Stomach (tissue), 9 donors: ENCODE data around the gene C19orf12. TPM values are rescaled to one million over a fixed set of nuclear protein-coding genes. Genes with fewer than 3 reads are reported as not detected.

Experiments used
- DNase-seq, 2 donors: peaks; one replicate each; pipeline versions ENCODE4 v3.0.0 to v3.0.0-alpha.2; 2013 to 2019
- H3K27ac ChIP-seq, 5 donors: fragments of 200-600 bp in 4 of 5; sonication (generic) in 4 of 5; one replicate each; pipeline ENCODE4 v1.5.1; 2013 to 2019; ENCODE audit warnings: mild to moderate bottlenecking in 1 of 5, moderate library complexity in 1 of 5
- H3K27me3 ChIP-seq, 3 donors: fragments of 200-600 bp; sonication (generic); one replicate each; pipeline ENCODE4 v1.5.1; 2017 to 2019; ENCODE audit warnings: mixed run types in 1 of 3
- H3K36me3 ChIP-seq, 4 donors: fragments of 200-600 bp; sonication (generic); 1 replicate in 3 of 4; 2 replicates in 1 of 4; pipeline ENCODE4 v1.5.1; 2016 to 2019
- H3K4me1 ChIP-seq, 4 donors: fragments of 200-600 bp; sonication (generic); one replicate each; pipeline ENCODE4 v1.5.1; 2016 to 2019
- H3K4me3 ChIP-seq, 4 donors: fragments of 200-600 bp; sonication (generic) in 3 of 4; one replicate each; pipeline ENCODE4 v1.5.1; 2016 to 2019; ENCODE audit warnings: mild to moderate bottlenecking in 1 of 4
- H3K9me3 ChIP-seq, 4 donors: fragments of 200-600 bp; sonication (generic); one replicate each; pipeline ENCODE4 v1.5.1; 2016 to 2019
- CTCF ChIP-seq, 7 experiments: fragments of 450-650 bp in 4 of 7; fragments of 200-600 bp in 3 of 7; sonication (generic) in 3 of 7; IDR thresholded peaks; one replicate each; pipeline ENCODE4 v1.5.1; 2016 to 2019; ENCODE audit warnings: antibody characterized with exemption in 7 of 7, control low read depth in 2 of 7, mild to moderate bottlenecking in 1 of 7
- EP300 ChIP-seq: sonication (generic); formaldehyde crosslinking; IDR thresholded peaks from one replicate; pipeline ENCODE4 v1.6.1; 2017; ENCODE audit warnings: antibody characterized with exemption
- POLR2A ChIP-seq, 4 donors: fragments of 450-650 bp; IDR thresholded peaks; one replicate each; pipeline ENCODE4 v1.6.1; 2016; ENCODE audit warnings: antibody characterized with exemption in 4 of 4, control low read depth in 2 of 4, mild to moderate bottlenecking in 1 of 4, moderate library complexity in 1 of 4
- POLR2AphosphoS5 ChIP-seq, 3 donors: sonication (generic); formaldehyde crosslinking; IDR thresholded peaks; one replicate each; pipeline ENCODE4 v1.6.1; 2016; ENCODE audit warnings: antibody characterized with exemption in 3 of 3
- WGBS, 5 donors: extraction: QIAGEN DNeasy Blood & Tissue Kit in 3 of 5; methylation state at CpG; one replicate each; pipeline versions ENCODE4 v1.1.5 to v1.1.7; 2013 to 2018; 5-methylcytosine and 5-hydroxymethylcytosine counted together
- intact Hi-C: fragments of 100-400 bp; cut with DNase I; formaldehyde crosslinking; loops from one replicate; pipeline ENCODE4 v1.15.1; 2023; ENCODE audit warnings: low total_unique reads
- polyA plus RNA-seq, 3 donors: library from polyadenylated mRNA; stranded (reverse); fragments of 200-250 nt; gene quantifications; one replicate each; pipeline ENCODE4 v1.2.3, GENCODE V29; 2013
- total RNA-seq, 5 donors: library from RNA; depleted of rRNA; stranded (reverse); fragments of >200 nt; gene quantifications; one replicate each; pipeline versions ENCODE4 v1.1.0 to v1.2.3, GENCODE V29; 2014 to 2016
- donor health status: healthy with polysubstance abuse.
- donor health status: Bipolar disorder and iron deficiency.
- donor health status: healthy.

C19orf12 gene
- total and polyA plus RNA-seq, 8 donors = 4.6 to 67.2 (median 14.8) TPM

- Histone ChIP-seq H3K27ac (peak overlapping the region; percentile 20 to 91 (median 86)), H3K4me3 (no peak overlapping the region)
Observed at GRCh38 chr19:29662604-29663404, 52.3 kb downstream of the C19orf12 start.

GRCh38 chr19:29662278-29662603 is 52.8 kb downstream of the C19orf12 start:
- WGBS, 5 donors = 5 to 26% (median 9%) methylated on average over 1 of the region's 1 CpG
- no peaks in the 10 kb centered on the region for H3K9me3 ChIP-seq
- intact Hi-C loops = no loop called here

More at GRCh38 chr19:29662604-29663404, 52.3 kb downstream of the C19orf12 start:
- intact Hi-C loops = no loop called here
- peak; percentile 70 to 74 for DNase-seq
- peaks cover 50 to 62% (median 58%) of the 10 kb centered on the region in 4 donors for H3K4me1 ChIP-seq
- 19 to 28% (median 23%) methylated on average over 17 of the region's 17 CpGs for WGBS, 5 donors
- TF ChIP-seq POLR2AphosphoS5 (IDR thresholded peaks at IDR 0.05) = peak in 2 of 3 donors; percentile 45 to 56
- no peak for TF ChIP-seq POLR2A (IDR thresholded peaks at IDR 0.05)
- TF ChIP-seq CTCF (IDR thresholded peaks at IDR 0.05) = no peak
- TF ChIP-seq EP300 = no peak
- no peaks in the 10 kb centered on the region for H3K36me3 ChIP-seq
- no peaks in the 10 kb centered on the region for H3K27me3 ChIP-seq
- no peaks in the 10 kb centered on the region for H3K9me3 ChIP-seq

DNA sequence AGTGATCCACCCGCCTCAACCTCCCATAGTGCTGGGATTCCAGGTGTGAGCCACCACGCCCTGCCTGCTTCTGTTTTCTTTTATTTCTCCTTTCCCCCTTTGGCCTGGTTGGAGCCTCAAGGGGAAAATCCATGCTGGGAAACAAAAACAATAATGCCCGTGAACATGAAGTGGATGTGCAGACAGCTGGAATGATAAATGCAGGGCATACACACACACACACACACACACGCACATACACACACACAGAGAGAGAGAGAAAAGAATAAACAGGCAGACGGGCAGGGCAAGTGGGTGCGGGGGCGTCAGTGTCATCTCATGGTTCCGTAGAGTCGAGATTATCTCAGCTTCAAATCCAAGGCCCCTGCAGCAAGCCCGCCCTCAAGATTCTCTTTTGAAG is 54.2 kb downstream of the C19orf12 start:
- Histone ChIP-seq H3K4me1 (peaks cover 32 to 43% (median 38%) of the 10 kb centered on the region in 4 donors), H3K36me3 (no peaks in the 10 kb centered on the region), H3K27ac (peak overlapping the region in 2 of 5 donors; percentile 86 to 90), H3K9me3 (no peaks in the 10 kb centered on the region), H3K4me3 (no peak overlapping the region), H3K27me3 (peaks cover 0 to 2% (median 0%) of the 10 kb centered on the region in 3 donors)
- DNase-seq = peak in 1 of 2 donors; percentile 34
- no peak for TF ChIP-seq POLR2A (IDR thresholded peaks at IDR 0.05)
- TF ChIP-seq EP300 = no peak
- TF ChIP-seq POLR2AphosphoS5 (IDR thresholded peaks at IDR 0.05) = no peak
- TF ChIP-seq CTCF (IDR thresholded peaks at IDR 0.05) = no peak
- 64 to 78% (median 68%) methylated on average over 9 to 10 of the region's 10 CpGs for WGBS, 5 donors
- intact Hi-C loops = no loop called here

More at GRCh38 chr19:29662278-29662603, 52.8 kb downstream of the C19orf12 start:
- peak in 1 of 2 donors; percentile 14 for DNase-seq
- peaks cover 45 to 57% (median 52%) of the 10 kb centered on the region in 4 donors for H3K4me1 ChIP-seq
- no peaks in the 10 kb centered on the region for H3K27me3 ChIP-seq
- H3K4me3 ChIP-seq = no peak overlapping the region
- TF ChIP-seq CTCF (IDR thresholded peaks at IDR 0.05) (no peak), POLR2AphosphoS5 (IDR thresholded peaks at IDR 0.05) (no peak), EP300 (no peak), POLR2A (IDR thresholded peaks at IDR 0.05) (no peak)
- no peaks in the 10 kb centered on the region for H3K36me3 ChIP-seq
- peak overlapping the region; percentile 20 to 91 (median 86) for H3K27ac ChIP-seq

GRCh38 chr19:29658221-29658991 is 56.7 kb downstream of the C19orf12 start:
- 70 to 89% (median 81%) methylated on average over 5 of the region's 5 CpGs for WGBS, 5 donors
- intact Hi-C loops = no loop called here
- H3K4me1 ChIP-seq = peaks cover 14 to 22% (median 19%) of the 10 kb centered on the region in 4 donors
- no peak overlapping the region for H3K4me3 ChIP-seq
- H3K27ac ChIP-seq = no peak overlapping the region
- DNase-seq = no peak
- H3K27me3 ChIP-seq = peaks cover 0 to 4% (median 0%) of the 10 kb centered on the region in 3 donors
- TF ChIP-seq CTCF (IDR thresholded peaks at IDR 0.05) (no peak), POLR2A (IDR thresholded peaks at IDR 0.05) (no peak), POLR2AphosphoS5 (IDR thresholded peaks at IDR 0.05) (no peak), EP300 (no peak)
- H3K9me3 ChIP-seq = no peaks in the 10 kb centered on the region
- H3K36me3 ChIP-seq = no peaks in the 10 kb centered on the region
